Measurements from ENCODE around the gene NDUFC2.
"Not testable (repeated sequence)": the region's sequence is repeated elsewhere in the genome, so short reads cannot be mapped to it uniquely, and the experiment has no call there.

The NDUFC2 gene

GRCh38 chr11:78049348-78049747 lies 30.3 kb downstream of the NDUFC2 start:
- no peak for DNase-seq

GRCh38 chr11:78048561-78048960 lies 31.1 kb downstream of the NDUFC2 start:
- no peak for DNase-seq

- DNase-seq, result no peak
Measured at GRCh38 chr11:78046486-78046854, 33.2 kb downstream of the NDUFC2 start.

- peak; percentile 16 for DNase-seq
Measured at GRCh38 chr11:78045851-78046485, 33.7 kb downstream of the NDUFC2 start.

- DNase-seq, result no peak
Measured at GRCh38 chr11:78044706-78045105, 35.0 kb downstream of the NDUFC2 start.

GRCh38 chr11:78041843-78042440 lies 37.7 kb downstream of the NDUFC2 start:
- DNase-seq, result no peak

GRCh38 chr11:78041380-78041719 lies 38.3 kb downstream of the NDUFC2 start:
- DNase-seq, result not testable (repeated sequence)

GRCh38 chr11:78040691-78041379 lies 38.8 kb downstream of the NDUFC2 start:
- DNase-seq, result no peak

GRCh38 chr11:78039919-78040671 lies 39.6 kb downstream of the NDUFC2 start:
- DNase-seq, result no peak

- no peak for DNase-seq
Measured at GRCh38 chr11:78039391-78039918, 40.2 kb downstream of the NDUFC2 start.

- DNase-seq, result no peak
Measured at GRCh38 chr11:78038697-78039313, 40.9 kb downstream of the NDUFC2 start.

GRCh38 chr11:78037825-78038620 lies 41.6 kb downstream of the NDUFC2 start:
- no peak for DNase-seq

- DNase-seq, result no peak
Measured at GRCh38 chr11:78037056-78037455, 42.6 kb downstream of the NDUFC2 start.

GRCh38 chr11:78036313-78036712 lies 43.3 kb downstream of the NDUFC2 start:
- DNase-seq, result no peak

GRCh38 chr11:78034623-78035022 lies 45.0 kb downstream of the NDUFC2 start:
- no peak for DNase-seq

- DNase-seq, result no peak
Measured at GRCh38 chr11:78033040-78033439, 46.6 kb downstream of the NDUFC2 start.

GRCh38 chr11:78032090-78032489 lies 47.6 kb downstream of the NDUFC2 start:
- no peak for DNase-seq

- no peak for DNase-seq
Measured at GRCh38 chr11:78031629-78032028, 48.0 kb downstream of the NDUFC2 start.

- peak; percentile 49 for DNase-seq
Measured at GRCh38 chr11:78030429-78031325, 49.0 kb downstream of the NDUFC2 start.

GRCh38 chr11:78028423-78028822 lies 51.2 kb downstream of the NDUFC2 start:
- not testable (repeated sequence) for DNase-seq

GRCh38 chr11:78027759-78028158 lies 51.9 kb downstream of the NDUFC2 start:
- no peak for DNase-seq

Data from NCI-H1048 (cell line).